HG03571 (cell line): Measurements from ENCODE around the gene TXNDC17.
"Not testable (repeated sequence)": the region's sequence is repeated elsewhere in the genome, so short reads cannot be mapped to it uniquely, and the experiment has no call there.

ENCODE experiments used
- ATAC-seq: cut with Tn5 transposase; IDR thresholded peaks from one replicate; pipeline ENCODE4 v1.9.1; 2021; ENCODE audit not compliant: unreplicated experiment

Gene TXNDC17

GRCh38 chr17:6640536-6641246 lies at the start of gene TXNDC17, which contains the start of gene KIAA0753:
TXNDC17 (plus strand) TSS chr17:6641060; CDS start chr17:6641083, 23 bp downstream.
KIAA0753 (minus strand) TSS chr17:6640711; CDS start chr17:6635103, 5,608 bp downstream.
- peak; percentile 79 for ATAC-seq

- no peak for ATAC-seq
These were observed 49.2 kb upstream of the TXNDC17 start for GRCh38 chr17:6591599-6592158.

- no peak for ATAC-seq
These were observed 48.7 kb upstream of the TXNDC17 start for GRCh38 chr17:6592173-6592572.

- not testable (repeated sequence) for ATAC-seq
These were observed 47.5 kb upstream of the TXNDC17 start for GRCh38 chr17:6593371-6593770.

GRCh38 chr17:6596081-6596480 lies 44.8 kb upstream of the TXNDC17 start:
- ATAC-seq: no peak

- ATAC-seq: no peak
These were observed 44.3 kb upstream of the TXNDC17 start for GRCh38 chr17:6596511-6596910.

GRCh38 chr17:6596941-6597340 lies 43.9 kb upstream of the TXNDC17 start:
- ATAC-seq: no peak

GRCh38 chr17:6597727-6598126 lies 43.1 kb upstream of the TXNDC17 start:
- ATAC-seq: no peak

GRCh38 chr17:6599364-6599763 lies 41.5 kb upstream of the TXNDC17 start:
- ATAC-seq: no peak

GRCh38 chr17:6602141-6602540 lies 38.7 kb upstream of the TXNDC17 start:
- no peak for ATAC-seq

- no peak for ATAC-seq
These were observed 37.0 kb upstream of the TXNDC17 start for GRCh38 chr17:6603744-6604325.

- no peak for ATAC-seq
These were observed 35.7 kb upstream of the TXNDC17 start for GRCh38 chr17:6605142-6605541.

GRCh38 chr17:6608321-6608720 lies 32.5 kb upstream of the TXNDC17 start:
- ATAC-seq: no peak

GRCh38 chr17:6610011-6610410 lies 30.8 kb upstream of the TXNDC17 start:
- ATAC-seq: no peak

GRCh38 chr17:6611231-6611630 lies 29.6 kb upstream of the TXNDC17 start:
- ATAC-seq: no peak

GRCh38 chr17:6623941-6624340 lies 16.9 kb upstream of the TXNDC17 start:
- ATAC-seq: no peak

- ATAC-seq: no peak
These were observed 14.2 kb upstream of the TXNDC17 start for GRCh38 chr17:6626616-6627015.

GRCh38 chr17:6627019-6627418 lies 13.8 kb upstream of the TXNDC17 start:
- no peak for ATAC-seq

GRCh38 chr17:6630390-6630789 lies 10.5 kb upstream of the TXNDC17 start:
- no peak for ATAC-seq

GRCh38 chr17:6632530-6632929 lies 8.3 kb upstream of the TXNDC17 start:
- no peak for ATAC-seq

- ATAC-seq: no peak
These were observed 7.6 kb upstream of the TXNDC17 start for GRCh38 chr17:6633263-6633662.

- no peak for ATAC-seq
These were observed 4.8 kb upstream of the TXNDC17 start for GRCh38 chr17:6636105-6636504.
